Activated B cell treated with CpG ODN at 0.5 μM for 24 hours (primary cell): ENCODE measurements around the gene SLK. TPM values are rescaled to one million over a fixed set of nuclear protein-coding genes. Genes with fewer than 3 reads are reported as not detected.

ENCODE experiments used
- ATAC-seq: fragments of 200-7000 bp; cut with Tn5 transposase; one replicate; pipeline ENCODE4 v1.10.0; 2021; ENCODE audit warnings: low read depth, mild to moderate bottlenecking, moderate library complexity
- CTCF ChIA-PET: fragments of 350-600 bp; sonication (Branson Sonifier 250); formaldehyde crosslinking; loops from one replicate; lab custom pipeline; 2021; ENCODE audit warnings: antibody characterized with exemption; lab: Charles Lee
- POLR2A ChIA-PET: fragments of 350-600 bp; sonication (Branson Sonifier 250); formaldehyde crosslinking; loops from one replicate; lab custom pipeline; 2021; ENCODE audit warnings: antibody characterized with exemption; lab: Charles Lee
- DNase-seq: peaks from one replicate; pipeline ENCODE4 v3.0.0; 2022
- H3K27ac Mint-ChIP-seq: one replicate; pipeline ENCODE4 v1.8.0; 2020; ENCODE audit warnings: mixed read lengths
- H3K27me3 Mint-ChIP-seq: one replicate; pipeline ENCODE4 v1.8.0; 2021; ENCODE audit warnings: mixed read lengths
- H3K36me3 Mint-ChIP-seq: one replicate; pipeline ENCODE4 v1.8.0; 2021; ENCODE audit warnings: low read depth, mixed read lengths
- H3K4me1 Mint-ChIP-seq: one replicate; pipeline ENCODE4 v1.8.0; 2021; ENCODE audit warnings: mixed read lengths
- H3K4me3 Mint-ChIP-seq: one replicate; pipeline ENCODE4 v1.8.0; 2020; ENCODE audit warnings: mild to moderate bottlenecking, mixed read lengths
- H3K9me3 Mint-ChIP-seq: one replicate; pipeline ENCODE4 v1.8.0; 2020; ENCODE audit warnings: mixed read lengths
- CTCF ChIP-seq: fragments of 200-600 bp; IDR thresholded peaks from one replicate; pipeline ENCODE4 v1.8.0; 2022; ENCODE audit warnings: antibody characterized with exemption, mild to moderate bottlenecking
- intact Hi-C: fragments of 100-400 bp; cut with micrococcal nuclease; formaldehyde crosslinking; loops from one replicate; pipeline ENCODE4 v1.15.1; 2024
- total RNA-seq: library from RNA; stranded (reverse); gene quantifications from 2 replicates; pipeline ENCODE4 v1.2.3, GENCODE V29; 2022

The SLK gene
- total RNA-seq, 1 donor from 2014 or later, result 14.0 TPM

- POLR2A ChIA-PET, result no interaction called here
- DNase-seq (no peak), ATAC-seq (no peak)
- Mint-ChIP-seq H3K27me3 (peaks cover 8% of the 10 kb centered on the region), H3K36me3 (no peaks in the 10 kb centered on the region), H3K4me3 (no peak overlapping the region), H3K27ac (no peak overlapping the region), H3K9me3 (no peaks in the 10 kb centered on the region), H3K4me1 (no peaks in the 10 kb centered on the region)
- intact Hi-C loops, result loop anchor here (5.0 kb wide), 1 partner anchor 158 kb away; no protein-coding TSS in a partner anchor
- no peak for TF ChIP-seq CTCF
- CTCF ChIA-PET, result no interaction called here
Observed at GRCh38 chr10:104049504-104050250, 82.7 kb downstream of the SLK start.

GRCh38 chr10:104052431-104052830 lies 85.5 kb downstream of the SLK start:
- POLR2A ChIA-PET, result no interaction called here

DNA sequence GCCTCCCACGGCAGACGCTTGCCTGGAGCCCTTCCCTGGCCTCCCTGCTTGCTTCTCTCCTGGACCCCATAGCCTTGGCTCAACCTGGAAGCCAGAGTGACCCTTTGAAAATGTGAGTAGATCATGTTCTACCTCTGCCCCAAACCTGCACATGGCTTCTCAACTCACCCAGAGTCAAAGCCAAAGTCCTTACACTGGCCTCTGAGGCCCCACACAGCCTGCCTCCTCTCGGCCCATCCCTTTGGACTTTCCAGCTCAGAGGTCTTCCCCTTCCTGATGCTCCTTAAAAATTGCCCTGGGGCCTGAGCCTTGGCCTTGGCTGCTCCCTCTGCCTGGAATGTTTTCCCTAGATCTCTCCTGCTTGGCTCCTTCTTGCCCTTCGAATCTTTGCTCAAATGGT lies 86.3 kb downstream of the SLK start:
- no peaks in the 10 kb centered on the region for H3K36me3 Mint-ChIP-seq
- no peak overlapping the region for H3K4me3 Mint-ChIP-seq
- H3K9me3 Mint-ChIP-seq, result no peaks in the 10 kb centered on the region
- no peak for DNase-seq
- intact Hi-C loops, result no loop called here
- no peak for TF ChIP-seq CTCF
- no peak for ATAC-seq
- peaks cover 5% of the 10 kb centered on the region for H3K27me3 Mint-ChIP-seq
- H3K27ac Mint-ChIP-seq, result no peak overlapping the region
- POLR2A ChIA-PET, result no interaction called here
- CTCF ChIA-PET, result no interaction called here
- no peaks in the 10 kb centered on the region for H3K4me1 Mint-ChIP-seq

More at GRCh38 chr10:104052431-104052830, 85.5 kb downstream of the SLK start:
- intact Hi-C loops, result no loop called here
- TF ChIP-seq CTCF, result no peak
- no peak overlapping the region for H3K4me3 Mint-ChIP-seq
- CTCF ChIA-PET, result no interaction called here
- H3K27me3 Mint-ChIP-seq, result peaks cover 8% of the 10 kb centered on the region
- no peak for DNase-seq
- H3K27ac Mint-ChIP-seq, result no peak overlapping the region
- no peaks in the 10 kb centered on the region for H3K36me3 Mint-ChIP-seq
- no peaks in the 10 kb centered on the region for H3K9me3 Mint-ChIP-seq
- no peaks in the 10 kb centered on the region for H3K4me1 Mint-ChIP-seq
- no peak for ATAC-seq

- Mint-ChIP-seq H3K4me1 (no peaks in the 10 kb centered on the region), H3K9me3 (no peaks in the 10 kb centered on the region), H3K27me3 (no peaks in the 10 kb centered on the region), H3K36me3 (no peaks in the 10 kb centered on the region), H3K27ac (no peak overlapping the region), H3K4me3 (no peak overlapping the region)
- CTCF ChIA-PET, result no interaction called here
- POLR2A ChIA-PET, result no interaction called here
- no peak for TF ChIP-seq CTCF
- no peak for ATAC-seq
- intact Hi-C loops, result no loop called here
- no peak for DNase-seq
Observed at GRCh38 chr10:104054430-104054829, 87.5 kb downstream of the SLK start.

DNA sequence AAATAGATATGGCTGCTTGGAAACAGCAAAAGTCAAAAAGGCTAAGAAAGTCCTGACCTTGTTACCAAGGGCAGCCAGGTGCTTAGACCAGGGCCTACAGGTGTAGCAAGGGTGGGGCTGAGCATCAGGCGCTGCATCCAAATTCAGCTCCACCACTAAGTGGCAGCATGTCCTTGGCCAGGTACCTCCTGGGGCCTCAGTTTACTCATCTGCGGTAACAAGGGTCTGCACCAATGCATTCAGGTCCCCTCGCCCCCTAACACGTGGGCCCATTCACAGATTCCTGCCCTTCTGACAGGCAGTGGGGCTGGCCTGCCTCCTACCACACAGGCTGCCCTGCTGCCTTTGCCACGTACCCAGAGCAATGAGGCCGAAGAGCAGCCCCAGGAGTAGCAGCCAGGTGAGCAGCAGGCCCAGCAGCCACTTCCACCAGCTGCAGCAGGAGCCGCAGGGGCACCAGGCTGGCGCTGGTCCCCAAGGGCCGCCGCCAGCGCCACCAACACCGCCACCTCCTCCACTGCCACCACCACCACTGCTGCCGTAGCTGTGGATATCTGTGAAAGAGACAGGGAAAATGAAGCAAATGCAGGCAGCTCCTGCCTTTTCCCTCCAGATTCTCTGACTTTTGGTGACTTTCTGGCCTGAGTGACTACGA lies 89.8 kb downstream of the SLK start:
- no peaks in the 10 kb centered on the region for H3K36me3 Mint-ChIP-seq
- H3K9me3 Mint-ChIP-seq, result no peaks in the 10 kb centered on the region
- intact Hi-C loops, result no loop called here
- H3K27me3 Mint-ChIP-seq, result no peaks in the 10 kb centered on the region
- H3K4me3 Mint-ChIP-seq, result no peak overlapping the region
- DNase-seq, result no peak
- CTCF ChIA-PET, result no interaction called here
- no peak for ATAC-seq
- no peak overlapping the region for H3K27ac Mint-ChIP-seq
- POLR2A ChIA-PET, result interaction anchor here (0.6 kb wide), 2 partner anchors 51 to 91 kb away, joined by 3 to 4 read pairs; no protein-coding TSS in a partner anchor
- H3K4me1 Mint-ChIP-seq, result no peaks in the 10 kb centered on the region
- no peak for TF ChIP-seq CTCF
